PFSK-1 (cell line): ENCODE results near the gene CLDN4.

Experiments used
- FOXP2 ChIP-seq: optimal IDR thresholded peaks from 2 replicates; pipeline ENCODE3; 2011; ENCODE audit warnings: borderline replicate concordance, control low read depth, inconsistent platforms; ENCODE audit not compliant: insufficient read depth; ENCODE audit errors: extremely low read length, extremely low read depth
- POLR2AphosphoS5 ChIP-seq: IDR thresholded peaks from 2 replicates; pipeline ENCODE4 v1.6.1; 2012; ENCODE audit warnings: low read depth, mild to moderate bottlenecking, control low read depth, low read length, moderate library complexity
- SIN3A ChIP-seq: IDR thresholded peaks from 2 replicates; pipeline ENCODE4 v1.6.1; 2012; ENCODE audit warnings: mild to moderate bottlenecking, low read length, moderate library complexity, borderline replicate concordance; ENCODE audit not compliant: insufficient read depth
- TAF1 ChIP-seq: IDR thresholded peaks from 2 replicates; pipeline ENCODE4 v1.6.1; 2012; ENCODE audit warnings: low read length, control low read depth, borderline replicate concordance; ENCODE audit not compliant: insufficient read depth
- TF ChIP-seq, protein P1 (sequence below), 2 experiments: IDR thresholded peaks; 2 replicates each; pipeline versions ENCODE4 v1.6.1 to v1.8.0; 2011 to 2012; ENCODE audit warnings: low read depth in 2 of 2, low read length in 2 of 2, control low read depth in 1 of 2, inconsistent platforms in 1 of 2, mild to moderate bottlenecking in 1 of 2, moderate library complexity in 1 of 2; ENCODE audit not compliant: insufficient read depth in 1 of 2

CLDN4 gene

DNA sequence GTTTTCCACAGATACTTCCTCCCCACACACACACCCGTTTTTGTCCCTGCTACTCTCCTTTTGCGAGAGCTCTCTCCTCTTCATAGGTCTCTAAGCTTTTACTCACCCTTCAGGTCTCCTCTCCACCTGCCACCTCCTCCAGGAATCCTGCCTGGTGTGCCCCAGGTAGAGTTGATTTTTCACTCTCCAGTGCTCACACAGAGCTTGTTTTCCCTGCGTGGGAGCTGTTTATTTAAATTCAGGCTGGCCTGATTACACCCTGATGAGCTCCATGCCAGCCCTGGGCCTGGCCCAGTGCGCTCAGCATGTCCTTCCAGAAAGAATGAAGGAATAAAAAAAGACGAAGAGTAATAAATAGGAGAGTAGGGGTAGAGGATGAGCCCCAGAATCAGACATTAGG is 7.5 kb upstream of the CLDN4 start:
- TF ChIP-seq, protein P1, sequence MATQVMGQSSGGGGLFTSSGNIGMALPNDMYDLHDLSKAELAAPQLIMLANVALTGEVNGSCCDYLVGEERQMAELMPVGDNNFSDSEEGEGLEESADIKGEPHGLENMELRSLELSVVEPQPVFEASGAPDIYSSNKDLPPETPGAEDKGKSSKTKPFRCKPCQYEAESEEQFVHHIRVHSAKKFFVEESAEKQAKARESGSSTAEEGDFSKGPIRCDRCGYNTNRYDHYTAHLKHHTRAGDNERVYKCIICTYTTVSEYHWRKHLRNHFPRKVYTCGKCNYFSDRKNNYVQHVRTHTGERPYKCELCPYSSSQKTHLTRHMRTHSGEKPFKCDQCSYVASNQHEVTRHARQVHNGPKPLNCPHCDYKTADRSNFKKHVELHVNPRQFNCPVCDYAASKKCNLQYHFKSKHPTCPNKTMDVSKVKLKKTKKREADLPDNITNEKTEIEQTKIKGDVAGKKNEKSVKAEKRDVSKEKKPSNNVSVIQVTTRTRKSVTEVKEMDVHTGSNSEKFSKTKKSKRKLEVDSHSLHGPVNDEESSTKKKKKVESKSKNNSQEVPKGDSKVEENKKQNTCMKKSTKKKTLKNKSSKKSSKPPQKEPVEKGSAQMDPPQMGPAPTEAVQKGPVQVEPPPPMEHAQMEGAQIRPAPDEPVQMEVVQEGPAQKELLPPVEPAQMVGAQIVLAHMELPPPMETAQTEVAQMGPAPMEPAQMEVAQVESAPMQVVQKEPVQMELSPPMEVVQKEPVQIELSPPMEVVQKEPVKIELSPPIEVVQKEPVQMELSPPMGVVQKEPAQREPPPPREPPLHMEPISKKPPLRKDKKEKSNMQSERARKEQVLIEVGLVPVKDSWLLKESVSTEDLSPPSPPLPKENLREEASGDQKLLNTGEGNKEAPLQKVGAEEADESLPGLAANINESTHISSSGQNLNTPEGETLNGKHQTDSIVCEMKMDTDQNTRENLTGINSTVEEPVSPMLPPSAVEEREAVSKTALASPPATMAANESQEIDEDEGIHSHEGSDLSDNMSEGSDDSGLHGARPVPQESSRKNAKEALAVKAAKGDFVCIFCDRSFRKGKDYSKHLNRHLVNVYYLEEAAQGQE (IDR thresholded peaks at IDR 0.05; ENCODE audit: insufficient read depth in 1 of 2, low read depth in 2 of 2, low read length in 2 of 2) = no peak
- TF ChIP-seq FOXP2 = no peak

DNA sequence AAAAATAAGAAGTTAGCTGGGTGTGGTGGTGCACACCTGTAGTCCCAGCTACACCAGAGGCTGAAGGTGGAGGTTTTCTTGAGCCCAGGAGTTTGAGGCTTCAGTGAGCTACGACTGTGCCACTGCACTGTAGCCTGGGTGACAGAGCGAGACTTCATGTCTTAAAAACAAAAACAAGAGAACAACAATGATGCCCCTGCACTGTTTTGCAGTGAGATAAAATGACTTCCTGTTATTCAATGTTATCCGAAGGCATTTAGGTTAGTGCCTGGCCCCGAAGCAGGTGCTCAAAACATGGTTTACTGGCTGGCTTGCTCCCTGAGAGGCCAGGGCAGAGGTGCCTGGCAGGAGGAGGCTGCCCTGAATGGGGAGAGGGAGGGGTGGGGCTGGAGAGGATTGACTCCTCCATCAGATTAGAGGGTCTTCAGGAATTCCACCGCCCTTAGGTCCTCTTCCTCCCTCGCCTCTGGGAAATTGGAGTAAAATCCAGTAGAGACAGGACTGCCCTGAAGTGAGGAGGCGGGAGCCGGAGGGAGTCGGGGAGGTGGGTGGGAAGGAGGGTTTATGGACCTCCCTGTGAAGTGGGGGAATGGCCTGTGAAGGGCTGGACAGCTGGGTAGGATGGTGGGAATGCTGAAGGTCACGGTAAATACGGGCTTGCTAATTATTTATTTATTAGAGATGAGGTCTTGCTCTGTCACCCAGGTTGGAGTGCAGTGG is 6.8 kb upstream of the CLDN4 start:
- TF ChIP-seq POLR2AphosphoS5 (no peak), TAF1 (no peak), SIN3A (no peak), FOXP2 (no peak)
- TF ChIP-seq, protein P1 (IDR thresholded peaks at IDR 0.05; ENCODE audit: insufficient read depth in 1 of 2, low read depth in 2 of 2, low read length in 2 of 2) = no peak

DNA sequence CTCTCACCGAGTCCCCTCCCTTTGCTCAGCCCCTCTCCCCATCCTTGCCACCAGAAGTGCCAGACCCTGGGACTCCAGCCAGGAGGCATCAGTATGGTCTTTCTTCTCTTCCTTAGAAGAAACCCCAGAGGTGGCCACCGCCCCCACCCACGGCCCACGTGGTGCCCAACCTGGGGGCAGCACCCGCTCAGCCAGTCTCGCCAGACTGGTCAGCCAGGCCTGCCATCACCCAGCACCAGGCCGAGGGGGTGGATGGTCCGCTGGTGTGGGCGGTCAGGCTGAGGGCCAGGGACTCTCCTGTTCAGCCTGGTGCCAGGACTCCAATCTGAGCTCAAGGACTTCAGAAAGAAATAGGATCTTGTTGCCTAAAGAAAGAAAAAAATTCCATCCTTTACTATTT is 5.8 kb upstream of the CLDN4 start:
- TF ChIP-seq POLR2AphosphoS5 (no peak), SIN3A (no peak), TAF1 (no peak), FOXP2 (no peak)
- TF ChIP-seq, protein P1 (IDR thresholded peaks at IDR 0.05; ENCODE audit: insufficient read depth in 1 of 2, low read depth in 2 of 2, low read length in 2 of 2) = no peak

DNA sequence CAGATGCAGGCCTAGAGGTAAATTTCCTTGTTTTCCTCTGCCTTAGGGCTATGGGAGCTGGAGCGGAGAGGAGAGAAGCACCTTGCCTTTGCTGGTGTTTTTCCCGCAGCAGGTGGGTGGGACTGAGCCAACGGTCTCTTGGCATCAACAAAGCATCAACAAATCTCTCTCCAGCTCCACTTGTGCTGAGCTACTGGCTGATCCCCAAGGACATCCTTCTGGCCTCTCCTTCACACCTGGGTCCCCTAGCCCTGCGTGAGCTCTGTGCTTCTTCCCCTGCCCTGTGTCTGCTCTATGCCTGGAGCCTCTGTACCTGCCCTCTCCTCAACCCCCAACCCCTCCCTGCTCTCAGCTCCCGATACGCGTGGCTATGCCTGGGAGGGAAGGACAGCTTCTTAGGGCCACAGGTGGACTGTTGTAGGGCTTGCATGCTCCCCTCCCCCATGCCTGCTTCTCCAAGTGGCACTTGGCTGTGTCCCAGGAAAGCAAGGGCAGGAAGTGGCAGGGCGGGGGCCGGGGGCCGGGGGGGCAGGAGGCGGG is 3.2 kb upstream of the CLDN4 start:
- no peak for TF ChIP-seq SIN3A
- TF ChIP-seq POLR2AphosphoS5 = no peak
- no peak for TF ChIP-seq FOXP2
- TF ChIP-seq TAF1 = no peak
- TF ChIP-seq, protein P1 (IDR thresholded peaks at IDR 0.05; ENCODE audit: insufficient read depth in 1 of 2, low read depth in 2 of 2, low read length in 2 of 2) = no peak

DNA sequence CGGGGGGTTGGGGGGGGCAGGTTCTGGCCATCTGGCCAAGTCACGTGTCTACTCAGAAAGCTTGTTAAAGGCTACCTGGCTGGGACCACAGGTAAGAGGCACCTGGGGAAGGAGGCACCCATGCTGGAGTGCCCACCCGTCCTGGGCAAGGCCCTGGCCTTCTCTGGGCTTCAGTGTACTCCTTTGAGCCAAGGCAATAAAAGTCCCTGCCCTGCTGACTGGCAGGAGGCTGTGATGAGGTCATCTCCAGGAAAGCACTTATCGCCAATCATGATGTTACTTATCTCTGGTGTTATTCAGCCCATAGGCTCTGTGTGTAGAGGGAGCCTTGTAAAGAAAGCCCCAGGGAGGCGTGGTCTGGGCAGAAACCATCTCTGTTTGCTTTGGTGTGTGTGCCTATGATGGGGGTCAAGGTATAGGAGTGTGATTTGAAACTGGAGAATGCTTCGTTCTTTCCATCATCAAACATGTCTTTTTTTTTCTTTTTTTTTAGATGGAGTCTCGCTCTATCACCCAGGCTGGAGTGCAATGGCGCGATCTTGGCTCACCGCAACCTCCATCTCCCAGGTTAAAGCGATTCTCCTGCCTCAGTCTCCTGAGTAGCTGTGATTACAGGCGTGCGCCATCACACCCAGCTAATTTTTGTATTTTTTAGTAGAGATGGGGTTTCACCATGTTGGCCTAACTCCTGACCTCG is 2.5 kb upstream of the CLDN4 start:
- TF ChIP-seq FOXP2 (no peak), SIN3A (no peak), POLR2AphosphoS5 (no peak), TAF1 (no peak)
- TF ChIP-seq, protein P1 (IDR thresholded peaks at IDR 0.05; ENCODE audit: insufficient read depth in 1 of 2, low read depth in 2 of 2, low read length in 2 of 2) = no peak
